Measurements from ENCODE around the gene ZFR.

- TF ChIP-seq CTCF (IDR thresholded peaks at IDR 0.05) (no peak), POLR2A (IDR thresholded peaks at IDR 0.05) (no peak), POLR2AphosphoS5 (IDR thresholded peaks at IDR 0.05) (no peak), EP300 (IDR thresholded peaks at IDR 0.05) (no peak)
Observed at GRCh38 chr5:32363030-32363429, 81.5 kb downstream of the ZFR start.
